ENCODE results near the gene IFT43. TPM values are rescaled to one million over a fixed set of nuclear protein-coding genes. Genes with fewer than 3 reads are reported as not detected.

Gene IFT43
- total and polyA plus RNA-seq, 7 donors, result 10.4 to 23.6 (median 15.6) TPM

GRCh38 chr14:75946785-75947184 lies 38.8 kb upstream of the IFT43 start:
- DNase-seq, result no peak
- Histone ChIP-seq H3K9me3 (no peaks in the 10 kb centered on the region), H3K4me1 (peaks cover 5% of the 10 kb centered on the region), H3K36me3 (ENCODE audit: insufficient read depth in 1 of 2, low read depth in 1 of 2) (no peaks in the 10 kb centered on the region), H3K27ac (no peak overlapping the region), H3K4me3 (no peak overlapping the region), H3K27me3 (ENCODE audit: insufficient read depth in 3 of 3, low read length in 2 of 3) (no peaks in the 10 kb centered on the region)
- no peak for TF ChIP-seq CTCF (IDR thresholded peaks at IDR 0.05)
- intact Hi-C loops (cut with DNase I), result no loop called here
- WGBS, 3 donors, result 88 to 91% (median 89%) methylated on average over 5 of the region's 5 CpGs
- ATAC-seq, result no peak

- Histone ChIP-seq H3K27me3 (ENCODE audit: insufficient read depth in 3 of 3, low read length in 2 of 3) (no peaks in the 10 kb centered on the region), H3K36me3 (ENCODE audit: insufficient read depth in 1 of 2, low read depth in 1 of 2) (no peaks in the 10 kb centered on the region), H3K27ac (no peak overlapping the region), H3K4me3 (no peak overlapping the region), H3K4me1 (no peaks in the 10 kb centered on the region), H3K9me3 (no peaks in the 10 kb centered on the region)
- intact Hi-C loops (cut with DNase I), result no loop called here
- no peak for TF ChIP-seq CTCF (IDR thresholded peaks at IDR 0.05)
- ATAC-seq (no peak), DNase-seq (no peak)
- 95 to 96% (median 95%) methylated on average over 3 of the region's 3 CpGs for WGBS, 3 donors
Observed at GRCh38 chr14:75952489-75952888, 33.1 kb upstream of the IFT43 start.

GRCh38 chr14:75959031-75959430 lies 26.5 kb upstream of the IFT43 start:
- no peak for TF ChIP-seq CTCF (IDR thresholded peaks at IDR 0.05)
- no peak overlapping the region for H3K27ac ChIP-seq
- WGBS, 3 donors, result 95 to 97% (median 96%) methylated on average over 9 of the region's 9 CpGs
- H3K4me1 ChIP-seq, result no peaks in the 10 kb centered on the region
- no peaks in the 10 kb centered on the region for H3K9me3 ChIP-seq
- intact Hi-C loops (cut with DNase I), result no loop called here
- no peaks in the 10 kb centered on the region for H3K27me3 ChIP-seq (ENCODE audit: insufficient read depth in 3 of 3, low read length in 2 of 3)
- H3K36me3 ChIP-seq (ENCODE audit: insufficient read depth in 1 of 2, low read depth in 1 of 2), result peaks cover 0 to 64% of the 10 kb centered on the region in 2 donors
- ATAC-seq (no peak), DNase-seq (no peak)
- H3K4me3 ChIP-seq, result no peak overlapping the region

- DNase-seq, result no peak
- Histone ChIP-seq H3K27me3 (ENCODE audit: insufficient read depth in 3 of 3, low read length in 2 of 3) (no peaks in the 10 kb centered on the region), H3K4me1 (no peaks in the 10 kb centered on the region), H3K4me3 (no peak overlapping the region), H3K27ac (no peak overlapping the region), H3K36me3 (ENCODE audit: insufficient read depth in 1 of 2, low read depth in 1 of 2) (peaks cover 0 to 76% of the 10 kb centered on the region in 2 donors), H3K9me3 (no peaks in the 10 kb centered on the region)
- WGBS, 3 donors, result 41 to 60% (median 53%) methylated on average over 6 of the region's 6 CpGs
- no peak for TF ChIP-seq CTCF (IDR thresholded peaks at IDR 0.05)
- intact Hi-C loops (cut with DNase I), result no loop called here
- no peak for ATAC-seq
Observed at GRCh38 chr14:75960231-75960630, 25.3 kb upstream of the IFT43 start.

- DNase-seq, result no peak
- no peak for TF ChIP-seq CTCF (IDR thresholded peaks at IDR 0.05)
- 63 to 77% (median 69%) methylated on average over 3 of the region's 3 CpGs for WGBS, 3 donors
- ATAC-seq, result no peak
- Histone ChIP-seq H3K27ac (no peak overlapping the region), H3K27me3 (ENCODE audit: insufficient read depth in 3 of 3, low read length in 2 of 3) (no peaks in the 10 kb centered on the region), H3K4me1 (no peaks in the 10 kb centered on the region), H3K36me3 (ENCODE audit: insufficient read depth in 1 of 2, low read depth in 1 of 2) (peaks cover 0 to 90% of the 10 kb centered on the region in 2 donors), H3K4me3 (no peak overlapping the region), H3K9me3 (no peaks in the 10 kb centered on the region)
- intact Hi-C loops (cut with DNase I), result no loop called here
Observed at GRCh38 chr14:75961662-75962061, 23.9 kb upstream of the IFT43 start.
